GM08714 (cell line): ENCODE results near the gene NLRP13.

Source experiments
- H3K4me3 ChIP-seq: fragments of 200-500 bp; sonication (Bioruptor generic); 2 replicates; pipeline ENCODE4 v1.5.1; 2014; ENCODE audit warnings: mild to moderate bottlenecking, low read length, inconsistent platforms
- ZNF274 ChIP-seq: IDR thresholded peaks from 2 replicates; pipeline ENCODE4 v1.6.1; 2012; ENCODE audit warnings: mild to moderate bottlenecking, low read depth, low read length

The NLRP13 gene

GRCh38 chr19:55857149-55857548 lies 75.0 kb downstream of the NLRP13 start:
- TF ChIP-seq ZNF274 = no peak
- no peak overlapping the region for H3K4me3 ChIP-seq

GRCh38 chr19:55855160-55855559 lies 77.0 kb downstream of the NLRP13 start:
- TF ChIP-seq ZNF274 = no peak

More at GRCh38 chr19:55855160-55855559, 77.0 kb downstream of the NLRP13 start:
- H3K4me3 ChIP-seq = no peak overlapping the region
